HG03442 (cell line): Measurements from ENCODE around the gene DDX20.
"Not testable (repeated sequence)": the region's sequence is repeated elsewhere in the genome, so short reads cannot be mapped to it uniquely, and the experiment has no call there.

Source experiments
- ATAC-seq: cut with Tn5 transposase; IDR thresholded peaks from one replicate; pipeline ENCODE4 v1.9.1; 2021; ENCODE audit warnings: mild to moderate bottlenecking, moderate library complexity; ENCODE audit not compliant: unreplicated experiment

The DDX20 gene

DNA sequence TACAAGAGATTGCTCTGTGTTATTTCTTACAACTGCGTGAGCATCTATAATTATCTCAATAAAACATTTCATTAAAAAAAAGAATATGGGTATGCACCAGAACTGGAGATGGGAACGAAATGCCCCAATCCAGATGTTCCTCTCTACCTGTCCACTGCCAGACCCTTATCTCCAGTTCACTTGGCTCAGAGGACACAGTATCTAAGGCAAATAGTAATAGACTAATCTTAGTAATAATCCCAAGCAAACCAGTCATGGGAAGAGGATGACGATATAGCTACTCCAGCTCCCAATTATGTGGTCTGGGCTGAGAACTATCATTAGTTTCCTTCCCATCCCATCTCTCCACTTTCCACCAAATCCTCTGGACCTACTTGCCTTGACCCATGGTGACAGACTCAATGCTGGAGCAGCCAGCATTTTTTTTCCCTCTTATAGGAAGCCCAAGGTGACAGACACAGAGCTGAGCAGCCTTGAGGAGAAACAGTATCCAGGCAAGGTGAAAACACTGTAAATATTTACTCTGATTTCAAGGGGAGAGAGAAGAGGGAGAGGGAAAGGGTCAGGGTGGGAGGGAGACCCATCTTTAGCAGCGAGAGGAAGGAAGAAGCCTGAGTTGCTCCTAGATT, 28.7 kb downstream of the DDX20 start:
- ATAC-seq = no peak

DNA sequence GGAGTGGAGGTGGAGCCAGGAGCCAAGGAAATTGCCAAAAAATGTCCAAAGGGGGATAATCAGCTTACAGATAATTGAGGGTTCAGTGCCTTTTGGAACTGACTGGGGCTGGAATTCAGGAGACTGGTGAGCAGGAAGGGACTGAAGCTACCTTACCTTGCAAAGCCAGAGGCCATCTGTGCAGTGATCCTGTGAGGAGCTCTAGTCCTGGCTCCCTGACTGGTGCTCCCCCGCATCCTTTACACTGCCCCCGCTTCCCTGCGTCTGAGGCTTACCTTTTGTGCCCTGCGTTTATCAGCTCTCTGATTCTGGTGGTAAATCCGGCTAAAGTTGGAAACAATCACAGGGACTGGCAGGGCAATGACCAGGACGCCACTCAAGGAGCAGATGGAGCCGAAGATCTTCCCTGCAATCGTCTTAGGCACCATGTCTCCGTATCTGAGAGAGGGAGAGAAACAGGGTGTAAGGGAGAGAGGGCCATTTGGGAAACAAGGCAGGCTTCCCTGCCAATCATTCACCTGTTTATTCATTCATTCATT, 31.0 kb downstream of the DDX20 start:
- ATAC-seq = no peak

DNA sequence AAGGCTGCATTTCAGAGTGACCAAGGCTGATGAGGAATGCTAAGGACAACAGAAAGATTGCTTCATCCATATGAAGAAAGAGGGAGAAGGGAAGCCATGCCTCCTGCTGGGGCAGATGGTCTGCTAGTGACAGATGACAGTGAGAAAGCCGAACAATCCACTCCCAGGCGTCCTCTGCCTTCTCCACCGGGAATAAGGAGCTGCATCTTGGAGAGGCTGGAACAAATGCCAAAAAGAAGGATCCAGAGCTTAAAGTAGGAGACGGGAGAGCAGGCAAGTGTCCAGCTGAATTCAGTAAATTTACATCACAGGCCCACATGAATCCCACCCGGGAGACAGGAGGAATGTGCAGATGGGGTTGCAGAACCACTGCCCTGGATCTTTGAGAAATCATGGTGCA, 33.4 kb downstream of the DDX20 start:
- ATAC-seq = no peak

DNA sequence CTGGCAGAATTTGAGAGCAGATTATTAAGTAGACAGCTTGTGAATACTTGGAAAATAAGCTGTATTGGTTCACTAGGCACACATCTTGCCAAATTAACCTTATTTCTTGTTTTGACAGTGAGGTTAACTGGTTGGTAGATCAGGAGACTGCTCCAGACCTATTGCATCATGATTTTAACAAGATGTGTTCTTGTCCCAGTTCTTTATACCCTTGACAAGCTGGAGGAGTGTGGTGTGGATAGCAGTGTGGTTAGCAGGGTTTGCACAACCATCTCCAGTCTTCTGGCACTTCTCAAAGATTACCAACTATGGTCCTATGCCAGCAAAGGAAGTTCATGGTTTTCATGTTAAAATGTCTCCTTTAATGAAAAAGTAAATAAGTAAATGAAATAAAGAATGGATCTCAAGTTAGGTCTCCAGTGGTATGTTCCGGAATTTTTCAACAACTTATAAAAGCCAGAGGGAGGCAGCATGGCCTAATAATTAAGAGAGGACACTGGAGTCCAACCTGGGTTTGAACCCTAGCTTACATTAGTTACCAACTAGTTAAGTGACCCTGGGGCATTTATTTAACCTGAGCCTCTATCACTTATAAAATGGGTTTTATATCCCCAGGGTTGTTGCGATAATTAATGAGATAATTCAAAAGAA, 34.1 kb downstream of the DDX20 start:
- no peak for ATAC-seq

DNA sequence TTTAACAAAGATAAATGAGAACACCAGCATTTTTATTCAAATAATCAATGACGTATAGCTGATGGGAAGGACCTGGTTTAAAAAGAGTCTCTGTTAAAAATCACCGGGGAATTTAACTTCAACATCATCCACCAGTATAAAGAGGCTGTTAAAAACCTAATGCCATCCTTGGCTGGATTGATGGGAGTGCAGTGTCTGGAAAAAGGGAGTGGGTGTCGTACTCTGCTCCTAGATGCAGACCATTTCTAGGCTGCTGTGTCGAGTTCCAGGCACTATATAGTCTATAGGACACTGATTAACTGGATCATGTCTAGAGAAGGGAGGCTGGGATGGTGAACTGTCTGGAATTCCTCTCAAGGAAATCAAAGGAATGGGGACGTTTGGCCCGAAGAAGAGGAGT, 36.1 kb downstream of the DDX20 start:
- no peak for ATAC-seq

DNA sequence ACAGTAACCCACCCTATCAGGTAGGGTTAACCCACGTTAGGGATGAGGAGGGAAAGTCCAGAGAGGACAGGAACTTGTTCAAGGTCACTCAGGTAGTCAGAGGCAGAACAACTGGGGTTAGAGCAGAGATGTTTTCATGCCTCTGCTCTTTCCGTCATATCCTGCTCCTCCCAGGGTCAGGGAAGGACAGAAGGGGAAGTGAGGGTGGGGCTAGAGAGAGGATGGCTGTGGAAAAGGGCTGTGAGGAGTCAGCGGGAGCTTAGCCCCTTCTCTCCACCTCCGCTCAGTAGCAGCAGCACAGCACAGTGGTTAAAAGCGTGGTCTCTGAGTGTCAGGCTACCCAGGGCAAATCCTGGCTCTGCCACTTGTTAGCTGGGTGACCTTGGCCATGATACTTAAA, 36.5 kb downstream of the DDX20 start:
- ATAC-seq = no peak

DNA sequence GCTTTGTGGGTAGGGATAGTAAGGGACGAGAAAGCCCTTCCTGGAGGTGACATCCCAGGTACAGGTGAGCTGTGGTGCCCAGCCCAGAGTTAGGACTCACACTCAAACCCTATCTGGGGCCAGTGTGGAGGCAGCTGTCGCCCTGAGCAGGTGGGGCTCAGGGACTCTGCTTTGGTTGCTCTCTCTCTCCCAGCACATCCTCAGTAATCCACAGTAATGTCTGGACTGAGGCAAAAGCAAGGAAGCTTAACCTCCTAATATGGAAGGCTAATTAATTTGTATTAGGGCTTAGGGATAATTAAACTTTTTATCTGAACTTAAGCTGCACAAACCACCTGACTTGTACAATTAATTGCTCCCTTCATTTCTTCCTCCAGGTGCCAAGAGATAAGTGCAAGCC, 38.2 kb downstream of the DDX20 start:
- no peak for ATAC-seq

DNA sequence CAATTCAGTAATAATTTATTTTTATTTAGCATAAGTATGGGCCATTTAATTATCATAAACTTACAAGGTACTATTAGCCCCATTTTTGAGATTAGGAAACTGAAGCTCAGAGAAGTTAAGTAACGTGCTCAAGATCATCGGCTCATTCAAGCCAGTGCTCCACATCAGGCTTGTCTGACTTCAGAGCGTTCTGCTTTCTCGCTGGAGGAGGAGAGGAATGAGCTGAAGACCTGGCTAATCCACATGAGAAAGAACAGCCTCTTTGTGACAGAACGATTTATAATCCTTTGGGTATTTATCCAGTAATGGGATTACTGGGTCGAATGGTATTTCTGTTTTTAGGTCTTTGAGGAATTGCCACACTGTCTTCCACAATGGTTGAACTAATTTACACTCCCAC, 39.7 kb downstream of the DDX20 start:
- no peak for ATAC-seq

DNA sequence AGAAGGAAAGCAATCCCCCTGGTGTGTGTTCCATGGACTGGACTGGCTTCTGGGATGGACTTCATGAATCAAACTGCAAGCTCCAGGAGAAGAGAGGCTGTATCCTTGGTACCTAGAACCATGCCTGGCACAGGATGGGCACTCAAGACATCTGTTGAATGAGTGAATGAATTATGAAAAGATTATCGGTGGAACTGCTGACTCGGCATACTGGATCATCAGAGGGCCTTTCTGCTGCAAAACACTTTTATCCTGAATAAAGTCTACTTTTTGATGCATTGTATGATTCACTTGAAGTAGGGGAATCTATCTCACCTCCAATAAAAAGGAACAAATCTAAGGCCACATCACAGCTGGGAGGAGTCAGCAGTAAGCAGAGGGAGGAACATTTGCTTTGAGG, 42.9 kb downstream of the DDX20 start:
- ATAC-seq = no peak

DNA sequence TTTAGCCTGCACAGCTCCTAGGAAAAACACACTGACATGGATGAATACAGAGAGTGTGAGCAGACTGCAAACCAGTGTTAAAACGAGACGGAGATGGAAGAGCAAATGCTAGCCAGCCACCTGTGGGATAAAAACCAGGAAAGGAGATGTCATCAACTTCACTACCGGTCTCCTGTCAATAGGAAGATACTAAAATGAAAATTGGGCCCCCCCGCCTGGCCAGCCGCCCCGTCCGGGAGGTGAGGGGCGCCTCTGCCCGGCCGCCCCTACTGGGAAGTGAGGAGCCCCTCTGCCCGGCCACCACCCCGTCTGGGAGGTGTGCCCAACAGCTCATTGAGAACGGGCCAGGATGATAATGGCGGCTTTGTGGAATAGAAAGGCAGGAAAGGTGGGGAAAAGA, 44.0 kb downstream of the DDX20 start:
- not testable (repeated sequence) for ATAC-seq

DNA sequence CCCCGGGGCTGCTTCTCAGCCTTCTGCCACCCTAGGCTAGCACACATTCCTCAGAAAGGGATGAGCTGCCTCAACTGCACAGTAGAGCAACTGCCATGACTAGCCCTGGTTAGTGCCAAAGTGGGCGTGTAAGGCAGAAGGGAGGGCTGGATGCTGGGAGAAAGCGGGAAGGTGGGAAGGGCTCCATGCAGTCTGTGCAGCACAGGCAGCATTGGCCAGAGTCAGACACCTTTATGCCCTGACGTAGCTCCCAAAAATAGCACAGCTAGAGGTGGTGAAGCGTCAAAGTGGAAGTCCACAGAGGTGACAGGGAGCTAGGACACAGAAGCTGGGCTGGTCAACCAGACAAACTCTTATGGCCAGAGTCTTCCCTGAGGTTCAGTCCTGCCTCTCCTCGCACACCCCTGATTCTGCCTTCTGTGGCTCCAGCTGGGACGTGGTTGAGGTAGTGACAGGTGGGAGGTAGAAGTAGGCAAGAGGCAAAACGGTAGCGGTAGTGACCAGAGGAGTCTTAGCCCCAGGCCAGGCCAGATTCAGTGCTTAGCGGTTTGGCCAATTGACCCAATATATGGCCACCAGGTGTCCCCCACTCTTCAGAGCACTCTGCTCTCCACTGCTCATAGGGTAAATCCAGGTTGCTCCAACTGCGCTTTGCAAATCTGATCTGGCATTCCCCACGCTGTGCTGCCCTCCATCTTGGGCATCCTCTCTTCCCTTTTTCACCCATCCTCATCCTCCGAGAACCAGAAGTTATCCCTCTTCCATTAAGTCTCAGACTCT, 45.6 kb downstream of the DDX20 start:
- no peak for ATAC-seq

DNA sequence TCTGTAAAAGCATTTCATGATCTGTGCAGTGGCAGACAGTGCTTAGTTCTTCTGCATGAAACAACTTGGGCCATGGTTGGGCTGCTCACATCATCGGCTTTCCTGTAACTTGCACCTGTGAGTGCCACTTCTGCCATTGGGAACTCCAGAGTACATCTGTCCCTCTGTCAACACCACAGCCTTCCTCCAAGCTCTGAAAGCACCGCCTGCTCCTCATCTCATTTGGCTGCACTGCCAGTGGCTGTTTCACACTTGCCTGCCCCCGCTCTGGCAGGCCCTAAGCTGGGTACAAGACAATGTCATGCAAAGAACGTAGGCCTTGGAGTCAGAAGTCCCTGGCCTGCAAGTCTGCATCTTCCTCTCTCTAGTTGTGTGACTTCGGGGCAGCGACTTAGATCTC, 46.4 kb downstream of the DDX20 start:
- ATAC-seq = no peak

DNA sequence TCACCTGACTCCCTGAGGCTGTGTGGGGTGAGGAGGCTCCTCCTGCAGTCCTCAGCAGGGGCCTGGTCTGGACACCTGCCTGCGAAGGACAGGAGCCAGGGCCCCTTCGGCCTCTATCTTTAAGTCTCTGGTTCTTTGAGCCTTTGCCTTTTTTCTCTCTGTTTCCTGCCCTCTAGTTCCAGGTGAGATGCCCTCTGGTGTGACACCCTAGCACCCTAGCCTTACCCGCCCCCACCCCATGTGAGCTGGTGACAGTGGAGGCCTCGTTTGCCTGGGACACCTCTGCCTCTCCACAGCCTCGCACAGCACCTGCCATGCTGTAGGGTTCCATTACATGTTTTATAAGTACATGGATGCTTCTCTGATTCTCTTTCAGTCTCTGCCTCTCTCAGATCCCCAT, 47.3 kb downstream of the DDX20 start:
- ATAC-seq = no peak

DNA sequence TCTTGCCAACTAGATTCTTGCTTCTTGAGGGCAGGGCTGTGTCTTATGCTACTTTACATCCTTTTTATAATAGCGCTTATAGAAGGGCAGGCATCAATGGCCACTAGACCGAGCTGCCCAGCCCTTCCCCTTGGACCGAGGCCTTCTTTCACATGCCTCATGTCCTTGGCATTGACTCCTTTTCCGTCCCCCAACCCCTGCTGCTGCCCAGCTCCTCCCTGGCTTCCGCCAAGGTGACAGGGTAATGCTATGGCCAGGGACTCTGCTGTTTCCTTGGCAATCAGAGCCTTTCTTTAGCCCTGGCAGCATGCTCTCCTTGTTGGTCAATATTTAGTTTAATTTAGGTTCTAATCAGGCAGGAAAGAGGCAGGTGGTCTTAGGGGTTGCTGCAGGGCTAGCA, 48.2 kb downstream of the DDX20 start:
- ATAC-seq = no peak

DNA sequence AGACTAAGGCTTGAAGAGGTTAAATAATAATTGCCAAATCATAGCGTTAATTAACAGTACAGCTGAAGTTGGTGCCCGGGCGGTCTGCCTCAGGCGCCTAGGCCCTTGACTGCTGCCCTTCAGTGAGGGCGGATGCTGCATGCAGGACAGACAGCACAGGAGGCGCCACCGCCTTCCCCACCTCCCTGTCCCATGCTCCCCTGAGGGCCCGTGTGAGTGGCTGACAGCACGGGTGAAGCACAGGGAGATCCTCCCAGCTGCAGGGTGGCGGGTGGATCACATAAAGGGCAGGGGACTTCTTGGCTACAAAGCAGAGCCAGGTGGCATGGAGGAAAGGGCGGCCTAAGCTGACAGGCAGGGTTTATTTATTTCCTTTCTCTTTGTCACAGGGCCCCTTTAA, 49.1 kb downstream of the DDX20 start:
- no peak for ATAC-seq

DNA sequence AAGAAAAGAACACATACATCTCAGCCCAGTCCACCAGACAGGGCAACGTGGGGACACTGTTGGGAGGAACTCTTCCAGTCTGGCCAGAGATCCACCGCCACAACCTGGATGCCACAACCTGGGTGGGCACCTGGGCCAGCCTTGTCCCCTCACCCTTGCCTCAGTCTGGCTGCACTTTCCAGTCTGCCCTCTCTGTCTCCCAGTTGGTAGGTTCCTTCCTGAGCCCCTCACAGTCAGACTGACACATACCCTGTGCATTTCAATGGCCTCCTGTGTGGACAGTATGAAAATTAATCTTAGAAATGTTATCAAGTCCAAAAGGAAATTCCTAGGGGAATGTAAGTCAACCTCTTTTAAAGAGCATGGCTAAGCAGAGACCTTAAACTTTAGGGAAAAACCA, 49.5 kb downstream of the DDX20 start:
- no peak for ATAC-seq

DNA sequence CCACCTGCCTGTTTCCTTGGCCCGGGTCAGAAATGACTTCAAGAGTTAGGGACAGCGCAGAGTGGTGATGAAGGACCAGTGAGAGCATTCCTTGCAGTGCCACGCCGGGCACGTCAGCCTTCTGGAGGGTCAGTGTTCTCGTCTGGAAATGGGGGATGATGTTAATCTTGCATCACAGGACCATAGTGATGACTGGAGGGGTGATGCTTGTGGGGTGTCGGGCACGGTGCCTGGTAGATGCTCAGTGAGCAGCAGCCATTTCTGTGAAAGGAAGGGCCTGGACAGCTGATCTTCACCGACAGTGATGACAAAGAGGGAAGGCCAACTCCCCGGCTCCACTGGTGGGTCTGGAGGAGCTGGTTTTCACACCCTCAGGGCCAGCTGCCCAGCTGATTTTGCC, 56.2 kb downstream of the DDX20 start:
- no peak for ATAC-seq

DNA sequence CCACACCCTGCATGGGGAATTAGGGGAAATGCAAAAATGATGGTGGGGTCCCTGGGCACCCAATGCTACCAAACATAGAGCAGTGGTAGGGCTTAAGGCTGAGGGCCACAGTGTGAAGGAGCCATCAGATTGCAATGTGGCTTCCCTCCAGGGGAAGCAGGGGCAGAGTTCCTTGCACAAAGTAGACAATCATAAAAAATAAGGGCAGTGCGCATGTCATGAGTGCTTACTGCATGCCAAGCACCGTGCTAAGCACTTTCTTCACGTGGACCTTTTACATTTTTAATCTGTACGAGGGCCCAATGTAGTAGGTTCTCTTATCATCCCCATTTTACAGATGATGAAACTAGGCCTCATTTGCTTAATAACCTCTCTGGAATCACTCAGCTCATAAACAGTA, 56.6 kb downstream of the DDX20 start:
- ATAC-seq = no peak

DNA sequence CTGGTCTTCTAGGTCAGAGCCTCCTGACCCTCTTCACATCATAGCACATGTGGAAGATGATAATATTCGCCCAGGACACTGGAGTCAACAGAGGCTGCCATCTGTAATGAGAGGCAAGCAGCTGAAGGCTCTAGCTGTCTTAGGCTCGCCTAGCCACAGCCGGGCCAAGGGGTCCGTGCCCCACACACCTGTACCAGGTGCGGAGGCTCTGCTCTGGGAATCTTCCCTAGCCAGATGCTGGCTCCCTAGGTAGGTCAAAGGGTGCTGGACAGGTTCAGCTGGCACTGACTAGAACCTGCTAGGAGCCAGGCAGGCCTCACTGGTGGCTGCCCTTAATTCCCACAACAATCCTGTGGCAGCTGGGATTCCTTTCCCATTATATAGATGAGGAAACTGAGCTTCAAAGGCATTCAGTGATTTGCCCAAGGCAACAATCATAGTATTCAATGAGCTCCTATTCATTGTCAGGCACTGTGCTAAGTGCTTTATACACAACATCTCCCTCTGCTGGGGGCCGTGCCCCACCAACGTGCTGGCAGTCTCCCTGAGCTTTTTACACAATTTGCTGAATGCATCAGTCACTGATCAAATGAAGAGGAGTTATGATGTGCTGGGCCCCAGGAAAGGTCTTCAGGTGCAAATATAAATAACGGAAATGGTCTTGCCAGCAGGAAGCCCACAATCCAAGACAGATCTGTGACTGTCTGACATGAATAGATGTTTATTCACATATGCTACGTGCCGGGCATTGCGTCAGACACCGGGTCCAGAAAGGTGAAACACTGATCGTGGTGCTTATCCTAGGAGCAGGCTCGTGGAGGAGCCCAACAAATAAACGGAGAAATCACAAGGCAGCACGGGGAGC, 58.0 kb downstream of the DDX20 start:
- no peak for ATAC-seq

DNA sequence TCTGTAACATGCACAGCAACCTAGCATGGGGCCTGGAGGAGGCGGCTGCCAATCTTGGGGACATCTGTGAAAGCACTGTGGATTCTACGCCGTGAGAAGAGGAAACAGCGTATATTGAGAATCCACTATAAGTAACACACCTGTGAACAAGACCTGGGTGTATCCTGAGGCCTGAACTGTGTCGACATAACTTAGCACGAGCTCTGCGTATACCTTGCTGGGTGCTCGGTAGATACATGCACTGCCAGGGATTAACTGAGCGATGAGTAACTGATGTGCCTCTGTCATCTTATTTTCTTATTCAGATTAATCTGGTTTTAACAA, 58.6 kb downstream of the DDX20 start:
- ATAC-seq = no peak

DNA sequence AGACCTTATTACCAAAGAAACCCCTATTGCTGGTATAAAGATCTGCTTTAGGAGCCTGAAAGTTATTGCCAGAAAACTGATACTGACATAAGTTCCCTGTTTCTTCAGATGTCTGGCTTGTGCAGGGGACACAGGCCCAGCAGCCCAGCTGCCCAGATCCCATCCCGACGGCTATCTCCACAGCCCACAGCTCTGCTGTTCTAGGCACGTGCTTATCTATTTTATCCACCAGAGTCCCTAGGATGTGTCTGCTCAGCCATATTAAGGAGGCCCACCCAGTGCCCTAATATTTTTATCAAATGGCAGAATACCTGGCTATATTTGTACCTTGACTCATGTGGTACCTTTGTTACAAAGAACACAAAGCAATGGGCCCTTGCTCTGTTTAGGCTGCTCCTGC, 58.9 kb downstream of the DDX20 start:
- no peak for ATAC-seq
